Trophoblast cell (in vitro differentiated cells and primary cell): ENCODE results near the gene ANKMY1.

Experiments
- DNase-seq, 2 donors: peaks; one replicate each; pipeline ENCODE4 v3.0.0-alpha.2; 2016
- H2AFZ ChIP-seq: 2 replicates; pipeline ENCODE4 v1.6.1; 2013; ENCODE audit warnings: low read length, moderate library complexity, mild to moderate bottlenecking; ENCODE audit not compliant: insufficient read depth, poor library complexity
- H2AK5ac ChIP-seq: 2 replicates; pipeline ENCODE4 v1.6.1; 2013; ENCODE audit warnings: mild to moderate bottlenecking, low read length
- H2BK120ac ChIP-seq: 2 replicates; pipeline ENCODE4 v1.6.1; 2013; ENCODE audit warnings: low read length, mild to moderate bottlenecking, moderate library complexity; ENCODE audit not compliant: insufficient read depth, poor library complexity
- H2BK12ac ChIP-seq: 2 replicates; pipeline ENCODE4 v1.6.1; 2013; ENCODE audit warnings: mild to moderate bottlenecking, low read length, moderate library complexity
- H2BK5ac ChIP-seq: 2 replicates; pipeline ENCODE4 v1.6.1; 2013; ENCODE audit warnings: low read length, low read depth, moderate library complexity, mild to moderate bottlenecking; ENCODE audit not compliant: poor library complexity
- H3K14ac ChIP-seq: 2 replicates; pipeline ENCODE4 v1.6.1; 2013; ENCODE audit warnings: mild to moderate bottlenecking, low read length
- H3K18ac ChIP-seq: 2 replicates; pipeline ENCODE4 v1.6.1; 2013; ENCODE audit warnings: mild to moderate bottlenecking, low read length
- H3K23ac ChIP-seq: 2 replicates; pipeline ENCODE4 v1.6.1; 2013; ENCODE audit warnings: low read length
- H3K27ac ChIP-seq: 2 replicates; pipeline ENCODE4 v1.5.1; 2013; ENCODE audit warnings: low read depth, mild to moderate bottlenecking, inconsistent platforms, low read length, moderate library complexity
- H3K27me3 ChIP-seq: 2 replicates; pipeline ENCODE4 v1.6.1; 2013; ENCODE audit warnings: inconsistent platforms, mild to moderate bottlenecking, low read length, moderate library complexity; ENCODE audit not compliant: insufficient read depth
- H3K36me3 ChIP-seq, 2 experiments: 1 replicate in 1 of 2; 2 replicates in 1 of 2; pipeline ENCODE4 v1.6.1; 2013; ENCODE audit warnings: low read length in 2 of 2, mild to moderate bottlenecking in 2 of 2, moderate library complexity in 1 of 2; ENCODE audit not compliant: insufficient read depth in 2 of 2, control insufficient read depth in 1 of 2
- H3K4ac ChIP-seq: 2 replicates; pipeline ENCODE4 v1.6.1; 2013; ENCODE audit warnings: low read depth, mild to moderate bottlenecking, low read length, moderate library complexity
- H3K4me1 ChIP-seq, 2 experiments: 1 replicate in 1 of 2; 2 replicates in 1 of 2; pipeline ENCODE4 v1.6.1; 2013; ENCODE audit warnings: low read length in 2 of 2, mild to moderate bottlenecking in 2 of 2, moderate library complexity in 1 of 2; ENCODE audit not compliant: insufficient read depth in 2 of 2, control insufficient read depth in 1 of 2
- H3K4me2 ChIP-seq: 2 replicates; pipeline ENCODE4 v1.6.1; 2013; ENCODE audit warnings: inconsistent platforms, mild to moderate bottlenecking, low read length, moderate library complexity
- H3K4me3 ChIP-seq: 2 replicates; pipeline ENCODE4 v1.5.1; 2013; ENCODE audit warnings: mild to moderate bottlenecking, low read depth, low read length, inconsistent platforms
- H3K79me1 ChIP-seq: one replicate; pipeline ENCODE4 v1.6.1; 2013; ENCODE audit warnings: low read length
- H3K79me2 ChIP-seq: 2 replicates; pipeline ENCODE4 v1.6.1; 2013; ENCODE audit warnings: low read length, mild to moderate bottlenecking; ENCODE audit not compliant: control insufficient read depth, insufficient read depth, poor library complexity
- H3K9ac ChIP-seq: 2 replicates; pipeline ENCODE4 v1.6.1; 2013; ENCODE audit warnings: mild to moderate bottlenecking, low read length
- H3K9me3 ChIP-seq: 2 replicates; pipeline ENCODE4 v1.6.1; 2013; ENCODE audit warnings: low read depth, mild to moderate bottlenecking, control low read depth, inconsistent platforms, low read length; ENCODE audit not compliant: insufficient read depth
- H4K12ac ChIP-seq: 2 replicates; pipeline ENCODE4 v1.6.1; 2013; ENCODE audit warnings: low read depth, mild to moderate bottlenecking, low read length, moderate library complexity
- H4K8ac ChIP-seq: 2 replicates; pipeline ENCODE4 v1.6.1; 2013; ENCODE audit warnings: low read depth, mild to moderate bottlenecking, low read length, moderate library complexity
- H4K91ac ChIP-seq: one replicate; pipeline ENCODE4 v1.6.1; 2013; ENCODE audit warnings: low read depth, mild to moderate bottlenecking, low read length, moderate library complexity
- WGBS: extraction: QIAGEN DNeasy Blood & Tissue Kit; methylation state at CpG from one replicate; pipeline ENCODE4 v1.1.7; 2013; ENCODE audit warnings: missing lambda C conversion rate; ENCODE audit not compliant: insufficient read length, insufficient coverage; ENCODE audit errors: extremely low coverage; 5-methylcytosine and 5-hydroxymethylcytosine counted together

ANKMY1 gene

GRCh38 chr2:240584486-240585031, 26.8 kb upstream of the ANKMY1 start:
- no CpG with 5 or more reads among the region's 4 CpGs for WGBS
- Histone ChIP-seq H3K14ac (no peak overlapping the region), H2BK120ac (no peak overlapping the region), H2AK5ac (no peak overlapping the region), H3K27ac (no peak overlapping the region), H3K4me2 (no peak overlapping the region), H2BK12ac (no peak overlapping the region), H4K8ac (no peak overlapping the region), H3K79me1 (peaks cover 7% of the 10 kb centered on the region), H3K4me1 (peaks cover 28 to 36% of the 10 kb centered on the region in 2 experiments), H3K9me3 (peaks cover 1% of the 10 kb centered on the region), H3K18ac (no peak overlapping the region), H3K4ac (peak overlapping the region; percentile 25), H4K91ac (no peak overlapping the region), H3K4me3 (no peak overlapping the region), H3K9ac (no peak overlapping the region), H2BK5ac (no peak overlapping the region), H4K12ac (no peak overlapping the region), H3K79me2 (peaks cover 15% of the 10 kb centered on the region), H3K23ac (no peak overlapping the region), H3K36me3 (peaks cover 8% of the 10 kb centered on the region in 2 experiments), H2AFZ (no peak overlapping the region), H3K27me3 (no peaks in the 10 kb centered on the region)
- peak in 1 of 2 donors; percentile 7 for DNase-seq

- Histone ChIP-seq H2BK5ac (no peak overlapping the region), H3K18ac (no peak overlapping the region), H3K79me1 (peaks cover 7% of the 10 kb centered on the region), H3K27ac (no peak overlapping the region), H4K12ac (no peak overlapping the region), H3K23ac (no peak overlapping the region), H3K27me3 (no peaks in the 10 kb centered on the region), H3K4me1 (peaks cover 31 to 36% of the 10 kb centered on the region in 2 experiments), H4K91ac (no peak overlapping the region), H2AFZ (no peak overlapping the region), H3K4me2 (no peak overlapping the region), H3K9me3 (peaks cover 1% of the 10 kb centered on the region), H3K36me3 (peaks cover 4% of the 10 kb centered on the region in 2 experiments), H2BK12ac (no peak overlapping the region), H2AK5ac (no peak overlapping the region), H3K4ac (no peak overlapping the region), H4K8ac (no peak overlapping the region), H3K79me2 (peaks cover 15% of the 10 kb centered on the region), H3K9ac (no peak overlapping the region), H3K4me3 (no peak overlapping the region), H3K14ac (no peak overlapping the region), H2BK120ac (no peak overlapping the region)
- no peak for DNase-seq
- no CpG with 5 or more reads among the region's 4 CpGs for WGBS
These were observed 26.0 kb upstream of the ANKMY1 start for GRCh38 chr2:240583774-240584173.

- H3K27ac ChIP-seq, result no peak overlapping the region
- no peak overlapping the region for H3K18ac ChIP-seq
- H4K91ac ChIP-seq, result no peak overlapping the region
- peaks cover 15% of the 10 kb centered on the region for H3K79me2 ChIP-seq
- H2BK5ac ChIP-seq, result no peak overlapping the region
- H3K9ac ChIP-seq, result no peak overlapping the region
- H3K27me3 ChIP-seq, result no peaks in the 10 kb centered on the region
- H3K14ac ChIP-seq, result no peak overlapping the region
- no peak overlapping the region for H3K4me3 ChIP-seq
- H3K23ac ChIP-seq, result no peak overlapping the region
- no CpG with 5 or more reads among the region's 3 CpGs for WGBS
- H3K36me3 ChIP-seq, result peaks cover 14% of the 10 kb centered on the region in 2 experiments
- no peak overlapping the region for H3K4ac ChIP-seq
- H4K12ac ChIP-seq, result no peak overlapping the region
- no peak overlapping the region for H2BK12ac ChIP-seq
- no peak overlapping the region for H2AK5ac ChIP-seq
- H2BK120ac ChIP-seq, result no peak overlapping the region
- no peaks in the 10 kb centered on the region for H3K9me3 ChIP-seq
- no peak for DNase-seq
- H3K4me2 ChIP-seq, result no peak overlapping the region
- no peak overlapping the region for H2AFZ ChIP-seq
- H4K8ac ChIP-seq, result no peak overlapping the region
- H3K79me1 ChIP-seq, result peaks cover 7% of the 10 kb centered on the region
- peaks cover 26 to 33% of the 10 kb centered on the region in 2 experiments for H3K4me1 ChIP-seq
These were observed 25.0 kb upstream of the ANKMY1 start for GRCh38 chr2:240582781-240583180.

- Histone ChIP-seq H2BK120ac (no peak overlapping the region), H2AFZ (no peak overlapping the region), H2AK5ac (no peak overlapping the region), H2BK5ac (no peak overlapping the region), H4K8ac (no peak overlapping the region), H3K79me2 (peaks cover 11% of the 10 kb centered on the region), H3K27me3 (no peaks in the 10 kb centered on the region), H3K79me1 (peaks cover 7% of the 10 kb centered on the region), H3K4me3 (no peak overlapping the region), H4K12ac (no peak overlapping the region), H3K18ac (no peak overlapping the region), H3K27ac (no peak overlapping the region), H4K91ac (no peak overlapping the region), H2BK12ac (no peak overlapping the region), H3K36me3 (peaks cover 23% of the 10 kb centered on the region in 2 experiments), H3K4me1 (peaks cover 19 to 27% of the 10 kb centered on the region in 2 experiments), H3K9me3 (no peaks in the 10 kb centered on the region), H3K4ac (no peak overlapping the region), H3K9ac (no peak overlapping the region), H3K23ac (no peak overlapping the region), H3K4me2 (no peak overlapping the region), H3K14ac (no peak overlapping the region)
- DNase-seq, result peak in 1 of 2 donors; percentile 12
- WGBS, result no CpG with 5 or more reads among the region's 5 CpGs
These were observed 24.0 kb upstream of the ANKMY1 start for GRCh38 chr2:240581811-240582210.
